ENCODE data around the gene ATG16L1.
"Not testable (repeated sequence)": the region's sequence is repeated elsewhere in the genome, so short reads cannot be mapped to it uniquely, and the experiment has no call there.

Gene ATG16L1

GRCh38 chr2:233297076-233297475 lies 45.6 kb downstream of the ATG16L1 start:
- no peak for DNase-seq

- no peak for DNase-seq
Observed at GRCh38 chr2:233300401-233300800, 48.9 kb downstream of the ATG16L1 start.

GRCh38 chr2:233301248-233301647 lies 49.8 kb downstream of the ATG16L1 start:
- no peak for DNase-seq

GRCh38 chr2:233301811-233302210 lies 50.3 kb downstream of the ATG16L1 start:
- no peak for DNase-seq

GRCh38 chr2:233303252-233303651 lies 51.8 kb downstream of the ATG16L1 start:
- DNase-seq = no peak

- DNase-seq = no peak
Observed at GRCh38 chr2:233307565-233307964, 56.1 kb downstream of the ATG16L1 start, which contains the start of gene SAG. Gene SAG (plus strand): TSS chr2:233307816. CDS start chr2:233309190, 1,374 bp downstream.

GRCh38 chr2:233311241-233311926 lies 59.9 kb downstream of the ATG16L1 start:
- DNase-seq = no peak

GRCh38 chr2:233312874-233313273 lies 61.4 kb downstream of the ATG16L1 start:
- no peak for DNase-seq

GRCh38 chr2:233314180-233314925 lies 62.9 kb downstream of the ATG16L1 start:
- no peak for DNase-seq

GRCh38 chr2:233317196-233317943 lies 65.9 kb downstream of the ATG16L1 start:
- no peak for DNase-seq

- no peak for DNase-seq
Observed at GRCh38 chr2:233319256-233319655, 67.8 kb downstream of the ATG16L1 start.

- no peak for DNase-seq
Observed at GRCh38 chr2:233320470-233320869, 69.0 kb downstream of the ATG16L1 start.

GRCh38 chr2:233321166-233321565 lies 69.7 kb downstream of the ATG16L1 start:
- DNase-seq = no peak

GRCh38 chr2:233323851-233324250 lies 72.4 kb downstream of the ATG16L1 start:
- no peak for DNase-seq

GRCh38 chr2:233325256-233325655 lies 73.8 kb downstream of the ATG16L1 start:
- DNase-seq = no peak

- DNase-seq = no peak
Observed at GRCh38 chr2:233325814-233326213, 74.3 kb downstream of the ATG16L1 start.

- no peak for DNase-seq
Observed at GRCh38 chr2:233326500-233326899, 75.0 kb downstream of the ATG16L1 start.

- DNase-seq = no peak
Observed at GRCh38 chr2:233328922-233329321, 77.4 kb downstream of the ATG16L1 start.

- no peak for DNase-seq
Observed at GRCh38 chr2:233329489-233330135, 78.1 kb downstream of the ATG16L1 start.

GRCh38 chr2:233331536-233331935 lies 80.1 kb downstream of the ATG16L1 start:
- peak; percentile 99 to 100 for DNase-seq

- DNase-seq = no peak
Observed at GRCh38 chr2:233332125-233332524, 80.7 kb downstream of the ATG16L1 start.

- DNase-seq = no peak
Observed at GRCh38 chr2:233334915-233335314, 83.4 kb downstream of the ATG16L1 start.

- not testable (repeated sequence) for DNase-seq
Observed at GRCh38 chr2:233336091-233336490, 84.6 kb downstream of the ATG16L1 start.
